ENCODE measurements around the gene DUSP10. TPM values are rescaled to one million over a fixed set of nuclear protein-coding genes. Genes with fewer than 3 reads are reported as not detected.
A peak's percentile ranks its signal among the peaks of the same experiment; 100 is the strongest.

The DUSP10 gene
- total and polyA plus RNA-seq, 2 donors (not counting 1 experiment from before 2014, with no cell fraction given) = 19.4 to 71.7 TPM

DNA sequence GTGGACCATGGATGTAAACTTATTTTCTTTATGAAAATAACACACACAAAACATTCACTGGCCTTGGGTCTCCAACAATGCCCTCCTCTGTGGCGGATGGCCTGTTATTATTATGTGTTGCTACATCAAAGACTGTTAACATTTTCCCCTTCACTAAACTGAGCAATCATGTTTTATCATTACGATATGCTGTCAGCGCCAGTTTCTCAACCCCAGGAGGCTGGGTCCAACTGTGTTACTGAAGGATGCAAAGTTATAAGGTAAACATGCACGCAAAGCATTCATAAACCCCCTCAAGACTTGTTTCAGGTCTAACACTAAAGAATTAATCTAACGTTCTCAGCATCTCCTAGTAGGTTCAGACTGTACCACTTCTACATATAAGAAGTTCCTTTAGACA lies 6.0 kb upstream of the DUSP10 start:
- no peak for DNase-seq (ENCODE audit: low read depth in 2 of 2)
- Histone ChIP-seq H3K4me3 (replicated peaks in 1 of 4; ENCODE audit: control extremely low read depth in 1 of 4, insufficient read depth in 1 of 4, low read depth in 3 of 4, low read length in 4 of 4) (no peak overlapping the region), H3K4me2 (ENCODE audit: extremely low read depth, insufficient read depth, low read length) (no peak overlapping the region), H3K79me2 (ENCODE audit: control insufficient read depth, insufficient read depth, low read length) (no peaks in the 10 kb centered on the region), H3K4me1 (ENCODE audit: control insufficient read depth, extremely low read depth, insufficient read depth, low read length) (no peaks in the 10 kb centered on the region), H3K27me3 (ENCODE audit: control insufficient read depth, insufficient read depth, low read length) (no peaks in the 10 kb centered on the region), H3K36me3 (ENCODE audit: control insufficient read depth, insufficient read depth, low read length) (no peaks in the 10 kb centered on the region), H3K27ac (ENCODE audit: insufficient read depth, low read length) (no peak overlapping the region), H3K9me3 (ENCODE audit: control insufficient read depth, insufficient read depth, low read depth, low read length) (no peaks in the 10 kb centered on the region), H4K20me1 (ENCODE audit: control insufficient read depth, extremely low read depth, insufficient read depth, low read length) (no peaks in the 10 kb centered on the region), H2AFZ (ENCODE audit: low read length) (no peak overlapping the region), H3K9ac (ENCODE audit: insufficient read depth, low read length) (no peak overlapping the region)
- TF ChIP-seq, protein P1, sequence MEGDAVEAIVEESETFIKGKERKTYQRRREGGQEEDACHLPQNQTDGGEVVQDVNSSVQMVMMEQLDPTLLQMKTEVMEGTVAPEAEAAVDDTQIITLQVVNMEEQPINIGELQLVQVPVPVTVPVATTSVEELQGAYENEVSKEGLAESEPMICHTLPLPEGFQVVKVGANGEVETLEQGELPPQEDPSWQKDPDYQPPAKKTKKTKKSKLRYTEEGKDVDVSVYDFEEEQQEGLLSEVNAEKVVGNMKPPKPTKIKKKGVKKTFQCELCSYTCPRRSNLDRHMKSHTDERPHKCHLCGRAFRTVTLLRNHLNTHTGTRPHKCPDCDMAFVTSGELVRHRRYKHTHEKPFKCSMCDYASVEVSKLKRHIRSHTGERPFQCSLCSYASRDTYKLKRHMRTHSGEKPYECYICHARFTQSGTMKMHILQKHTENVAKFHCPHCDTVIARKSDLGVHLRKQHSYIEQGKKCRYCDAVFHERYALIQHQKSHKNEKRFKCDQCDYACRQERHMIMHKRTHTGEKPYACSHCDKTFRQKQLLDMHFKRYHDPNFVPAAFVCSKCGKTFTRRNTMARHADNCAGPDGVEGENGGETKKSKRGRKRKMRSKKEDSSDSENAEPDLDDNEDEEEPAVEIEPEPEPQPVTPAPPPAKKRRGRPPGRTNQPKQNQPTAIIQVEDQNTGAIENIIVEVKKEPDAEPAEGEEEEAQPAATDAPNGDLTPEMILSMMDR (conservative IDR thresholded peaks at IDR 0.05 in 1 of 2, IDR thresholded peaks at IDR 0.05 in 1 of 2; ENCODE audit: low read depth in 1 of 2, low read length in 2 of 2) = no peak
- no peak for TF ChIP-seq EZH2 (IDR thresholded peaks at IDR 0.05; ENCODE audit: low read length, missing control alignments)

DNA sequence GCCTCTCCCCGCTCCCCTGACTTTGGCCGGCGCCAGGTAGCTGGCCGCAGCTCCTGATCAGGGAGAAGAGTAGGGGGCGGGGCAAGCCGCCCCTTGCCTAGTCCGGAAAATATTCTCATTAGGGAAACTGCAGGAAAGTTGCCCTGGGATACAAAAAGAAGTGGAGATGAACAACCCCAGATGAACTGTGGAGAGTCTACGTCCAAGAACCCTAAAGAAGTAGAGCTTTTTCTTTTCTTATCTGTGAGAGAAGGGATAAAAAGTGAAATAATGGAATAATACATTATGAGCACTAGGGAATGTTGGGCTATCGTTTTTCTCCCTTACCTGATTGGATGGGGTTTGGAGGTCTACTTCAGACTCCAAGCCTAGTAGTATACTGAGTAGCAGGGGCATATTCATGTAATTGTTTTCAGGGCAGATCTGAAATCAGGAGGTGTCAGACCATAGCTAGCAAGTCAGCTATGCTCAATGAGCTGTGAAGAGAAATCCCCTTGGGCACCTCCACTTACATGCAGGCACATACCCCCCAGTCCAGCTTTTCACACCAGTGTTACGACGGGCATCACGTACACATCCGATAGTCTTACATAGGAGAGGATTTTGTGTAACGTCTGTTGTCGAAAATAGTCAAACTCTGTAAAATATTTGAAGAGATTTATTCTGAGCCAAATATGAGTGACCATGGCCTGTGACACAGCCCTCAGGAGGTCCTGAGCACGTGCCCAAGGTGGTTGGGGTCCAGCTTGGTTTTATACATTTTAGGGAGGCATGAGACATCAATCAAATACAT lies 1.7 kb upstream of the DUSP10 start:
- H2AFZ ChIP-seq (ENCODE audit: low read length) = peak overlapping the region; percentile 6
- H3K27me3 ChIP-seq (ENCODE audit: control insufficient read depth, insufficient read depth, low read length) = no peaks in the 10 kb centered on the region
- TF ChIP-seq EZH2 (IDR thresholded peaks at IDR 0.05; ENCODE audit: low read length, missing control alignments) = no peak
- TF ChIP-seq, protein P1 (conservative IDR thresholded peaks at IDR 0.05 in 1 of 2, IDR thresholded peaks at IDR 0.05 in 1 of 2; ENCODE audit: low read depth in 1 of 2, low read length in 2 of 2) = no peak
- peaks cover 28% of the 10 kb centered on the region for H3K79me2 ChIP-seq (ENCODE audit: control insufficient read depth, insufficient read depth, low read length)
- peak overlapping the region; percentile 85 for H3K9ac ChIP-seq (ENCODE audit: insufficient read depth, low read length)
- no peaks in the 10 kb centered on the region for H3K4me1 ChIP-seq (ENCODE audit: control insufficient read depth, extremely low read depth, insufficient read depth, low read length)
- H3K36me3 ChIP-seq (ENCODE audit: control insufficient read depth, insufficient read depth, low read length) = peaks cover 5% of the 10 kb centered on the region
- H3K4me2 ChIP-seq (ENCODE audit: extremely low read depth, insufficient read depth, low read length) = peak overlapping the region; percentile 38
- H4K20me1 ChIP-seq (ENCODE audit: control insufficient read depth, extremely low read depth, insufficient read depth, low read length) = no peaks in the 10 kb centered on the region
- DNase-seq (ENCODE audit: low read depth in 2 of 2) = no peak
- H3K27ac ChIP-seq (ENCODE audit: insufficient read depth, low read length) = peak overlapping the region; percentile 96
- peak overlapping the region; percentile 29 to 72 (median 63) for H3K4me3 ChIP-seq (replicated peaks in 1 of 4; ENCODE audit: control extremely low read depth in 1 of 4, insufficient read depth in 1 of 4, low read depth in 3 of 4, low read length in 4 of 4)
- H3K9me3 ChIP-seq (ENCODE audit: control insufficient read depth, insufficient read depth, low read depth, low read length) = no peaks in the 10 kb centered on the region

DNA sequence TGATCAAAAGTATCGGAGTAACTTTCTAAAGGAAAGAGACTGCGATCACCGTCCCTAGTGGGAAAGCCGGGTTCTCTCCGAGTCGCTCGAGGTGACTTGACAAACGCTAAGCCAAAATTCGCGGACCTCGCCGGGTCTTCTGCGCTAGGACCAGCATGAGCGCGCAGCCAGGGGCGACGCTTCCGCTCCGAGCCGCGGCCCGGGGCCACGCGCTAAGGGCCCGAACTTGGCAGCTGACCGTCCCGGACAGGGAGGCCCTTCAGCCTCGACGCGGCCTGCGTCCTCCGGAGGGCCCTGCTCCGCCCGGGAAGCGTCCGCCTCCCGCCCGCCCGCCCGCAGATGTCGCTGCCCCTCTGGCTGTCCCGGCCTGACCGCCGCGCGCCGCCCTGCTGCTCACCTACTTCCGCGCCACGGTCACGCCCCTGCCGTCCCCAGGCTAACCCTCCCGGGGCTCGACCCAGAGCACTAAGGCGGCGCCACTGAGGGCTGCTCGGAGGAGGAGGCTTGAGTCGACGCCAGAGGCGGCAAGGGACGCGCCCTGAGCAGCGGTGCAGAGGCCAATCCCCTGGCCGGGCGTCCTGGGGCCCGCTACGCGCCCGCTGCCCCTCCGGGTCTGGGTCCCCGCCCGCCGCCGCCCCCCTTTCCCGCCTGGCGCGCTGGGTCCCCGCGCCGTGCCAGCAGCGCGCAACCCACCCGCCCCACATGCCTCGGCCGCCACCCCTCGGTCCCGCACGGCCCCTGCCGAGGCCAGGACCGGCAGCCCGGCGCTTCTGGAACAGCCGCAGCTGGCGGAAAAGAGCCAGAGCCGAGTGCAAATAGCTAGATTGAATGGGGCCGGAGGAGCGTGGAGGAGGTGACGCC lies 896 bp upstream of the DUSP10 start:
- peaks cover 36% of the 10 kb centered on the region for H3K79me2 ChIP-seq (ENCODE audit: control insufficient read depth, insufficient read depth, low read length)
- no peaks in the 10 kb centered on the region for H3K27me3 ChIP-seq (ENCODE audit: control insufficient read depth, insufficient read depth, low read length)
- H3K27ac ChIP-seq (ENCODE audit: insufficient read depth, low read length) = peak overlapping the region; percentile 96
- no peak for TF ChIP-seq EZH2 (IDR thresholded peaks at IDR 0.05; ENCODE audit: low read length, missing control alignments)
- TF ChIP-seq, protein P1 (conservative IDR thresholded peaks at IDR 0.05 in 1 of 2, IDR thresholded peaks at IDR 0.05 in 1 of 2; ENCODE audit: low read depth in 1 of 2, low read length in 2 of 2) = peak in 1 of 2 donors; percentile 0
- H3K9ac ChIP-seq (ENCODE audit: insufficient read depth, low read length) = peak overlapping the region; percentile 85
- H3K9me3 ChIP-seq (ENCODE audit: control insufficient read depth, insufficient read depth, low read depth, low read length) = no peaks in the 10 kb centered on the region
- H2AFZ ChIP-seq (ENCODE audit: low read length) = peak overlapping the region; percentile 83
- H3K4me3 ChIP-seq (replicated peaks in 1 of 4; ENCODE audit: control extremely low read depth in 1 of 4, insufficient read depth in 1 of 4, low read depth in 3 of 4, low read length in 4 of 4) = peak overlapping the region; percentile 51 to 72 (median 63)
- no peaks in the 10 kb centered on the region for H4K20me1 ChIP-seq (ENCODE audit: control insufficient read depth, extremely low read depth, insufficient read depth, low read length)
- H3K4me1 ChIP-seq (ENCODE audit: control insufficient read depth, extremely low read depth, insufficient read depth, low read length) = no peaks in the 10 kb centered on the region
- peak; percentile 74 to 83 for DNase-seq (ENCODE audit: low read depth in 2 of 2)
- H3K36me3 ChIP-seq (ENCODE audit: control insufficient read depth, insufficient read depth, low read length) = peaks cover 5% of the 10 kb centered on the region
- peak overlapping the region; percentile 87 for H3K4me2 ChIP-seq (ENCODE audit: extremely low read depth, insufficient read depth, low read length)
